Tongue (tissue), 2 donors: ENCODE data around the gene RAMP1. TPM values are rescaled to one million over a fixed set of nuclear protein-coding genes. Genes with fewer than 3 reads are reported as not detected.

ENCODE experiments used
- DNase-seq: peaks from one replicate; pipeline ENCODE4 v3.0.0-alpha.2; 2015
- total RNA-seq: library from RNA; depleted of rRNA; stranded (reverse); fragments of >200 nt; gene quantifications from one replicate; pipeline ENCODE4 v1.2.3, GENCODE V29; 2014

Gene RAMP1
- total RNA-seq, 1 donor from 2014 or later: 51.7 TPM

- DNase-seq: no peak
Observed at GRCh38 chr2:237876951-237877491, 17.6 kb downstream of the RAMP1 start.

- DNase-seq: no peak
Observed at GRCh38 chr2:237877576-237878307, 18.3 kb downstream of the RAMP1 start.

DNA sequence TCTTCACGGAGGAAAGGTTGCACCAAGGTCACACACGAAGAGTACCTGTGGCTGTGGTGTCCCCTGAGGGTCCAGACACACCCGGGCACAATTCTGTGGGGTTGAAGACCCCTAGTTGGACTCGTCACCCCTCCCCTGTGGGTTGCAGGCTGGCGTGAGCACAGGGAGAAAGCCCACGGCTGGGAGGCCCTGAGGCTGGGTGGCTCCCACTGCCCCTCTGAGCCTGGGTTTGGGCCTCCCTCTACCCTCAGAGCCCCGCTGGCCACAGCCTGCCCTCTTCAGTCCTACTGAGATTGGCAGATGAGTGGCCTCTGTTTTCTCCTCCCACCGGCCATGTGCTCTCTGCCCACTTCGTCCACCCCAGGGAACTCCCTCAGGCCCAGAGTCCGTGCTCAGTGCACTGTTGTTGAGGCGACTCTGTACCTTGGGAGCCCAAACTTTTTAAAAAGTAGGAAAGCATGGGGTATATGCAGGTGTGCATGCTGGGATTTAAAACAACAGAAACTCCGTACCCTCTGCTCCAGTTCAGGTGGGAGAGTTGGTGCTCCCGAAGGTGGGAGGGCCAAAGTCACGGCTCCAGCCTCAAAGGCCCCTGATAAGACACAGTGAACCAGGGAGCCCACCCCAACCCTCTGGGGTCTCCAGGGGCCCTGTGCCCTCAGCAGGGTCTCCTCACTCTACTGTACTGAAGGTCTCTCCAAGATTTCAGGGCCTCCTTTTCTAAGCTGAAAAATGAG, 19.1 kb downstream of the RAMP1 start:
- no peak for DNase-seq

- DNase-seq: peak; percentile 58
Observed at GRCh38 chr2:237879058-237879430, 19.6 kb downstream of the RAMP1 start.

- no peak for DNase-seq
Observed at GRCh38 chr2:237879991-237880560, 20.7 kb downstream of the RAMP1 start.

DNA sequence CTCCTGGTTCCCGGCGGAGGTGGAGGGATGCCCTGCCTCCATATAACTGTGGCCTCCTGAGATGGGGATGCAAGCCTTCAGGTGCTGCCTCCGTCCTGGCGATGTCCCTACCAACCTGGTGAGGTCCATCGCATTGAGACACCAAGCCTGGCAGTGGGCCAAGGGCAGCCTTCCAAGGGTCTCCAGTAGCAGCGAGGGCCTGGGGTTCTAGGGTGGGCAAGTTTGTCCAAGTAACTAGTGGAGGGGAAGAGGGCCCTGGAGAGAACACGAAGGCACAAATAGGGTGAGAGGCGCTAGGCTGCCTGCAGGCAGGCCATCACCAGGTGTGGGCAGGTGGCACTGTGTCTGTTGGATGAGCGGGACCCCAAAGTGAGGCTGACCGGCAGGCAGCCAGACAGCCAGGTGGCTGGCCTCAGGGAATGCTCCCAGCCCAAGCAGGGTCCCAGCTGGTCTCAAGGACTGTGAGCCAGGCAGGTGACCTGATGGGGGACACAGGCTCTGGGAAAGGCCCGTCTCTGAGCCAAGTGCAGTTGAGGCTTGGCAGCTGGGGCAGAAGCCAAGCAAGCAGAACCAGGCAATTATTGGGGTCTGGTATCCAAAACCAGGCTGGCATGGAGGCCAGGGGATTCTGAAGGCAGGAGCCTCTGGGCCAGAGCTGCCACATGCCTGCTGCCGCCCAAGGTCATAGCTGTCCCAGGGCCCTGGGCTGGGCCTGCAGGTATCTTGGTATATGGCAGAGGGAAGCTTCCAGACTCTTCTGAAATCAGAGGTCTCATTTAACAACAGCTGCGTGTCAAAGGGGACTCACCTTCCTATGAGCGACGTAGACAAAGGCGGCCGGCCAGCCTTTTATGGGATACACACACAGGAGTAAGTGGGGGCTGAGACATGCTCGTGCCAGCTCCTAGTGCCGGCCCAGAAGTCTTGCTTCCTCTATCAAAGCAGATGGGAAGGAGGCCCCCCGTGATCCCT, 23.4 kb downstream of the RAMP1 start:
- DNase-seq: no peak

DNA sequence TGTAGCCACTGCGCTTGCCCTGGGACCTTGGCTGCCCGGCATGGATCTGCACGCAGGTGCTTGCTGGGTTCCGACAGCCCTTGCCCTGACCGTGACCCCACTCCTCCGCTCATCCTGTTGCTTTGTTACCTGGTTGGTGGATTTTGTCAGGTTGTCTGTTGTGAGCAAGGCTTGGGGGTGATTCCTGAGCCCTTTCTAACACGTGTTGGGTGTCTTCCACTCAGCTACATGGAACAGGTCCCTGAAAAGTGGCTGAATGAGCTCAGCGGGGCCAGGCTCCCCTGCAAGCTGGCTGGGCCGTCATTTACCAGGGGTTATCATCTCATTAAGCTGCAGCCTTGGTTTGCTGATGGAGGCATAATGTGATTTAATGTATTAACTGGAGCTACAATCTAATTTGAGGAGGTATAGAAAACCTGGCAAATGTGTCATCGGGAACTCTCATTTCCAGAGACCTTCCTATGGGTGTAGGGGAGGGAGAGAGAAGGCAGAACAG, 24.6 kb downstream of the RAMP1 start:
- no peak for DNase-seq

DNA sequence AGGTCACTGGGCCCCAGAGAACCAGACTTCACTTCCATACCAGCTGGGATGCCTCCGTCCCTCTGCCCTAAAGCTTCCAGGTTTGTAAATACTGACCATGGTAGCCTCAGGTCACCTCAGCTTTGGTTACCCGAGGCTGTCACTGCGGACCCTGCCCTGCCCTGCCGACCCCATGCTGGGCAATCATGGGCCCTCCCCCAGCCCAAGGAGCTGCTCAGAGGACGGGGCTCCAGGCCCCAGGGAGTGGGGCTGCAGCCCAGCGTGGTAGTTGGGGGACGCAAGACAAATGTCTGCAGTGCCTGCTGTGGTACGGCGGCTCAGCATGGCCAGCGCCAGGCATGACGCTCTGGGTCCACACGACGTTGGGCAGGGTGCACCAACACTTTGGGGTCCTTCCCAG, 25.3 kb downstream of the RAMP1 start:
- DNase-seq: no peak

GRCh38 chr2:237885111-237885930, 25.9 kb downstream of the RAMP1 start:
- DNase-seq: no peak

- peak; percentile 61 for DNase-seq
Observed at GRCh38 chr2:237885931-237886684, 26.7 kb downstream of the RAMP1 start.

DNA sequence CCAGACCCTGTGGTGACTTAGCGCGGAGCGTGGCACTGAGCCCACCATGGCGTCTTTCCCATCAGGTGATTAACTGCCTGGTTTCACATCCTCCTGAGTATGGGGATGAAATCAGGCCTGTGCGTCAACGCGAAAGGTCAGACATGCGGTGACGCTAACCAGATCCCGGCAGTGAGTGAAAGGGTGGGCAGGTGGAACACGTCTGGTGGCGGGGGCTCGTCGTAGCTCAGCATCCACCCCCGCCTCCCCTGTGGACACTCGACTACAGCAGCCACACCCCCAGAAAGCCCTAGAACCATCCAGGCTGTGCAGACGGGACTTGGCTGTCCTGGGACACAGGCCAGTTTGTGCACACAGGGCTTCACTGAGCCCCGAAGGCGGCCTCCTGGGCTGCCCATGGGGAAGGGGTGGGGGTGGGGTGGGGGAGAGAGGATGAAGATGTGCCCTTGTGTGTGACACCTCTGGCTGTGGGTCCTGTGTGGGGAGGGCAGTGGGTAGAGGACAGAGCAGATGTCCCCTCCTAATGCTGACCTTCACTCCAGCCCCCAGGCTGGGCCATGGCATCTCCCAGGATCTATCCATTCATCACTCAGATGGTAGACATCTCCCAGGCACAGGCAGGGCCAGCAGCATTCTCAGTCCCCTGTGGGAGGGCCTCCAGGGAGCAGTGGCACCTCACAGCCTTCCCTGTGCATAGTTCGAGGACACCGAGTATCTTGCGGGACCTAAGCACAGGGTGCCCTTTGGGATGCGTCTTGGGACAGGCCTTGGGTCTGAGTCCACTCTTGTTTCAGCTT, 27.5 kb downstream of the RAMP1 start:
- peak; percentile 88 for DNase-seq

DNA sequence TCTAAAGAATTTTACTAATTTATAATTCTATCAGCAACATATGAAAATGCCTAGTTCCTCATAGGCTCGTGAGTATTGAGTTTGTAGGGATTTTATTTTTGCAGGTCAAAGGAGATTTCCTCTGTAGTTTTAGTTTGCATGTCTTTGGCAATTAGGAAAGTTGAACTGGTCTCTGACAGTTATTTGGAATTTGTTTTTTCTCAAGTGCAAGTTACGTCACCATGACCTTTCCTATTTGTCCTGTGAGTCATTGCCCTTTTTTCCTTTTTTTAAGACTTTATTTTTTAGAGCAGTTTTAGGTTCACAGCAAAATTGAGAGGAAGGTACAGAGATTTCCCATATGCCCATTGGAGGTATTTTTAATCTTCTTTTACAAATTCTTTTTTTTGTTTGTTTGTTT, 29.0 kb downstream of the RAMP1 start:
- DNase-seq: no peak

- DNase-seq: no peak
Observed at GRCh38 chr2:237889016-237889415, 29.6 kb downstream of the RAMP1 start.

- no peak for DNase-seq
Observed at GRCh38 chr2:237889811-237890210, 30.4 kb downstream of the RAMP1 start.

- no peak for DNase-seq
Observed at GRCh38 chr2:237892478-237892877, 33.1 kb downstream of the RAMP1 start.

- no peak for DNase-seq
Observed at GRCh38 chr2:237892984-237893595, 33.7 kb downstream of the RAMP1 start.

- DNase-seq: no peak
Observed at GRCh38 chr2:237894396-237894979, 35.1 kb downstream of the RAMP1 start.

DNA sequence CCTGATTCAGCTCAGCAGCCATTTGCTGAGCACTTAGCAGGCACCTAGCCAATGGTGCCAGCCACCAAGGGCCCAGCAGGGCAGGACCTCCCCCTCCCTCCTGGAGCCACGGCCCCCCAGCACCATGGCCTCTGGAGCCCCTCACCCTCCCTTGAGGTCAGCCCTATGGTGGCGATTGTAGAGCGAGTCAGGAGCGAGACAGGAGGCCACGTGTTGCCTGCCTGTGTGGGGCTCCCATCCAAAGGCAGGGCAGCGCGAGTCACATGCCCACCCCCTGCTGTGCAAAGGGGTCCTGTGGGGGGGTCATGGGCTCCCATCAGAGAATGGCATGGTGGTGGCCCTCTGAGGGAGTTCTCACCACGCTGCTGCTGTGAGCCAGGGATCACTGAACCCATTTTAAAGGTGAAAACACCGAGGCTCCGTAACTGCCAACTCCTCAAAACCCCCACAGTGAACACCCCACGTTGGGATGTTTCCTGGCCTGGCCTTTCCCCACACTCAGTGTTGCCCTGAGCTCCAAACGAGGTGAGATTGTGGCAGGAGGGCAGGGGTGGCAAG, 35.6 kb downstream of the RAMP1 start:
- no peak for DNase-seq
